HG03558 (cell line): Measurements from ENCODE around the gene TANK.
A peak's percentile ranks its signal among the peaks of the same experiment; 100 is the strongest.
"Not testable (repeated sequence)": the region's sequence is repeated elsewhere in the genome, so short reads cannot be mapped to it uniquely, and the experiment has no call there.

ENCODE experiments used
- ATAC-seq: cut with Tn5 transposase; IDR thresholded peaks from one replicate; pipeline ENCODE4 v1.9.1; 2021; ENCODE audit warnings: moderate number of reproducible peaks; ENCODE audit not compliant: unreplicated experiment; ENCODE audit errors: extremely low read depth

Gene TANK

GRCh38 chr2:161250864-161251436, 90.7 kb downstream of the TANK start:
- peak; percentile 54 for ATAC-seq

- no peak for ATAC-seq
These were observed 97.1 kb downstream of the TANK start for GRCh38 chr2:161257123-161257952.

GRCh38 chr2:161265874-161266273, 105.6 kb downstream of the TANK start:
- ATAC-seq: no peak

- no peak for ATAC-seq
These were observed 108.9 kb downstream of the TANK start for GRCh38 chr2:161269111-161269510.

- ATAC-seq: peak; percentile 69
These were observed 113.0 kb downstream of the TANK start for GRCh38 chr2:161273038-161273760.

- not testable (repeated sequence) for ATAC-seq
These were observed 118.5 kb downstream of the TANK start for GRCh38 chr2:161278564-161279229.

GRCh38 chr2:161279230-161279815, 119.1 kb downstream of the TANK start:
- ATAC-seq: not testable (repeated sequence)

GRCh38 chr2:161280906-161281323, 120.7 kb downstream of the TANK start:
- ATAC-seq: not testable (repeated sequence)

- ATAC-seq: not testable (repeated sequence)
These were observed 121.5 kb downstream of the TANK start for GRCh38 chr2:161281615-161282310.

GRCh38 chr2:161282311-161282644, 122.0 kb downstream of the TANK start:
- ATAC-seq: not testable (repeated sequence)

GRCh38 chr2:161283926-161284325, 123.7 kb downstream of the TANK start:
- ATAC-seq: no peak
